Measurements from ENCODE around the gene FILIP1L. TPM values are rescaled to one million over a fixed set of nuclear protein-coding genes. Genes with fewer than 3 reads are reported as not detected.

FILIP1L gene
- total RNA-seq, 1 donor from 2014 or later = 29.2 TPM

GRCh38 chr3:100113723-100114412 lies 433 bp downstream of the FILIP1L start:
- Histone ChIP-seq H3K9me3 (ENCODE audit: control insufficient read depth in 3 of 3, low read length in 3 of 3) (no peaks in the 10 kb centered on the region), H3K9ac (ENCODE audit: low read depth in 1 of 3, low read length in 3 of 3) (peak overlapping the region; percentile 83 to 93 (median 92)), H3K27me3 (ENCODE audit: control insufficient read depth in 3 of 3, insufficient read depth in 3 of 3, low read length in 3 of 3) (no peaks in the 10 kb centered on the region), H3K4me1 (ENCODE audit: control insufficient read depth in 3 of 3, insufficient read depth in 3 of 3, low read length in 3 of 3) (peaks cover 4 to 7% (median 4%) of the 10 kb centered on the region in 3 donors), H3K36me3 (ENCODE audit: control insufficient read depth in 3 of 3, insufficient read depth in 3 of 3, low read length in 3 of 3) (peaks cover 0 to 1% (median 0%) of the 10 kb centered on the region in 3 donors), H3K27ac (ENCODE audit: low read depth, low read length) (peak overlapping the region; percentile 90), H3K4me3 (ENCODE audit: low read length in 3 of 3) (peak overlapping the region; percentile 87 to 93 (median 88))

GRCh38 chr3:100111728-100112127 lies 2.6 kb downstream of the FILIP1L start:
- Histone ChIP-seq H3K27ac (ENCODE audit: low read depth, low read length) (peak overlapping the region; percentile 90), H3K4me3 (ENCODE audit: low read length in 3 of 3) (peak overlapping the region; percentile 87 to 93 (median 88)), H3K27me3 (ENCODE audit: control insufficient read depth in 3 of 3, insufficient read depth in 3 of 3, low read length in 3 of 3) (no peaks in the 10 kb centered on the region), H3K4me1 (ENCODE audit: control insufficient read depth in 3 of 3, insufficient read depth in 3 of 3, low read length in 3 of 3) (peaks cover 8 to 17% (median 14%) of the 10 kb centered on the region in 3 donors), H3K9me3 (ENCODE audit: control insufficient read depth in 3 of 3, low read length in 3 of 3) (no peaks in the 10 kb centered on the region), H3K36me3 (ENCODE audit: control insufficient read depth in 3 of 3, insufficient read depth in 3 of 3, low read length in 3 of 3) (peaks cover 0 to 1% (median 0%) of the 10 kb centered on the region in 3 donors), H3K9ac (ENCODE audit: low read depth in 1 of 3, low read length in 3 of 3) (peak overlapping the region; percentile 83 to 93 (median 92))

- no peaks in the 10 kb centered on the region for H3K9me3 ChIP-seq (ENCODE audit: control insufficient read depth in 3 of 3, low read length in 3 of 3)
- H3K4me3 ChIP-seq (ENCODE audit: low read length in 3 of 3) = peak overlapping the region; percentile 87 to 93 (median 88)
- H3K36me3 ChIP-seq (ENCODE audit: control insufficient read depth in 3 of 3, insufficient read depth in 3 of 3, low read length in 3 of 3) = peaks cover 0 to 1% (median 0%) of the 10 kb centered on the region in 3 donors
- H3K27ac ChIP-seq (ENCODE audit: low read depth, low read length) = peak overlapping the region; percentile 90
- no peaks in the 10 kb centered on the region for H3K27me3 ChIP-seq (ENCODE audit: control insufficient read depth in 3 of 3, insufficient read depth in 3 of 3, low read length in 3 of 3)
- peaks cover 24 to 30% (median 29%) of the 10 kb centered on the region in 3 donors for H3K4me1 ChIP-seq (ENCODE audit: control insufficient read depth in 3 of 3, insufficient read depth in 3 of 3, low read length in 3 of 3)
- H3K9ac ChIP-seq (ENCODE audit: low read depth in 1 of 3, low read length in 3 of 3) = peak overlapping the region; percentile 83 to 93 (median 92)
Measured at GRCh38 chr3:100110162-100110561, 4.1 kb downstream of the FILIP1L start.

GRCh38 chr3:100108464-100109079 lies 5.7 kb downstream of the FILIP1L start:
- Histone ChIP-seq H3K36me3 (ENCODE audit: control insufficient read depth in 3 of 3, insufficient read depth in 3 of 3, low read length in 3 of 3) (peaks cover 0 to 2% (median 1%) of the 10 kb centered on the region in 3 donors), H3K4me3 (ENCODE audit: low read length in 3 of 3) (peak overlapping the region; percentile 71 to 88 (median 87)), H3K9me3 (ENCODE audit: control insufficient read depth in 3 of 3, low read length in 3 of 3) (no peaks in the 10 kb centered on the region), H3K9ac (ENCODE audit: low read depth in 1 of 3, low read length in 3 of 3) (peak overlapping the region; percentile 71 to 92 (median 83)), H3K4me1 (ENCODE audit: control insufficient read depth in 3 of 3, insufficient read depth in 3 of 3, low read length in 3 of 3) (peaks cover 35 to 42% (median 41%) of the 10 kb centered on the region in 3 donors), H3K27ac (ENCODE audit: low read depth, low read length) (peak overlapping the region; percentile 90), H3K27me3 (ENCODE audit: control insufficient read depth in 3 of 3, insufficient read depth in 3 of 3, low read length in 3 of 3) (no peaks in the 10 kb centered on the region)

GRCh38 chr3:100107221-100107814 lies 7.0 kb downstream of the FILIP1L start:
- H3K9ac ChIP-seq (ENCODE audit: low read depth in 1 of 3, low read length in 3 of 3) = peak overlapping the region in 2 of 3 donors; percentile 83 to 92
- H3K9me3 ChIP-seq (ENCODE audit: control insufficient read depth in 3 of 3, low read length in 3 of 3) = no peaks in the 10 kb centered on the region
- peaks cover 46 to 52% (median 51%) of the 10 kb centered on the region in 3 donors for H3K4me1 ChIP-seq (ENCODE audit: control insufficient read depth in 3 of 3, insufficient read depth in 3 of 3, low read length in 3 of 3)
- H3K4me3 ChIP-seq (ENCODE audit: low read length in 3 of 3) = peak overlapping the region; percentile 23 to 42 (median 29)
- H3K27ac ChIP-seq (ENCODE audit: low read depth, low read length) = peak overlapping the region; percentile 90
- H3K27me3 ChIP-seq (ENCODE audit: control insufficient read depth in 3 of 3, insufficient read depth in 3 of 3, low read length in 3 of 3) = no peaks in the 10 kb centered on the region
- peaks cover 0 to 2% (median 0%) of the 10 kb centered on the region in 3 donors for H3K36me3 ChIP-seq (ENCODE audit: control insufficient read depth in 3 of 3, insufficient read depth in 3 of 3, low read length in 3 of 3)

- Histone ChIP-seq H3K36me3 (ENCODE audit: control insufficient read depth in 3 of 3, insufficient read depth in 3 of 3, low read length in 3 of 3) (peaks cover 0 to 2% (median 0%) of the 10 kb centered on the region in 3 donors), H3K4me3 (ENCODE audit: low read length in 3 of 3) (peak overlapping the region; percentile 6 to 42 (median 35)), H3K4me1 (ENCODE audit: control insufficient read depth in 3 of 3, insufficient read depth in 3 of 3, low read length in 3 of 3) (peaks cover 48 to 54% (median 51%) of the 10 kb centered on the region in 3 donors), H3K27me3 (ENCODE audit: control insufficient read depth in 3 of 3, insufficient read depth in 3 of 3, low read length in 3 of 3) (no peaks in the 10 kb centered on the region), H3K27ac (ENCODE audit: low read depth, low read length) (peak overlapping the region; percentile 90), H3K9me3 (ENCODE audit: control insufficient read depth in 3 of 3, low read length in 3 of 3) (no peaks in the 10 kb centered on the region), H3K9ac (ENCODE audit: low read depth in 1 of 3, low read length in 3 of 3) (no peak overlapping the region)
Measured at GRCh38 chr3:100106531-100107141, 7.7 kb downstream of the FILIP1L start.

- Histone ChIP-seq H3K27me3 (ENCODE audit: control insufficient read depth in 3 of 3, insufficient read depth in 3 of 3, low read length in 3 of 3) (no peaks in the 10 kb centered on the region), H3K4me3 (ENCODE audit: low read length in 3 of 3) (peak overlapping the region; percentile 6 to 35 (median 26)), H3K36me3 (ENCODE audit: control insufficient read depth in 3 of 3, insufficient read depth in 3 of 3, low read length in 3 of 3) (peaks cover 0 to 2% (median 0%) of the 10 kb centered on the region in 3 donors), H3K4me1 (ENCODE audit: control insufficient read depth in 3 of 3, insufficient read depth in 3 of 3, low read length in 3 of 3) (peaks cover 52 to 55% (median 53%) of the 10 kb centered on the region in 3 donors), H3K9ac (ENCODE audit: low read depth in 1 of 3, low read length in 3 of 3) (no peak overlapping the region), H3K27ac (ENCODE audit: low read depth, low read length) (peak overlapping the region; percentile 90), H3K9me3 (ENCODE audit: control insufficient read depth in 3 of 3, low read length in 3 of 3) (no peaks in the 10 kb centered on the region)
Measured at GRCh38 chr3:100106094-100106493, 8.2 kb downstream of the FILIP1L start.

GRCh38 chr3:100105501-100105900 lies 8.8 kb downstream of the FILIP1L start:
- Histone ChIP-seq H3K9me3 (ENCODE audit: control insufficient read depth in 3 of 3, low read length in 3 of 3) (no peaks in the 10 kb centered on the region), H3K4me1 (ENCODE audit: control insufficient read depth in 3 of 3, insufficient read depth in 3 of 3, low read length in 3 of 3) (peaks cover 56 to 61% (median 58%) of the 10 kb centered on the region in 3 donors), H3K36me3 (ENCODE audit: control insufficient read depth in 3 of 3, insufficient read depth in 3 of 3, low read length in 3 of 3) (peaks cover 0 to 2% (median 0%) of the 10 kb centered on the region in 3 donors), H3K9ac (ENCODE audit: low read depth in 1 of 3, low read length in 3 of 3) (peak overlapping the region in 1 of 3 donors; percentile 17), H3K4me3 (ENCODE audit: low read length in 3 of 3) (peak overlapping the region in 1 of 3 donors; percentile 6), H3K27ac (ENCODE audit: low read depth, low read length) (peak overlapping the region; percentile 90), H3K27me3 (ENCODE audit: control insufficient read depth in 3 of 3, insufficient read depth in 3 of 3, low read length in 3 of 3) (no peaks in the 10 kb centered on the region)

GRCh38 chr3:100104817-100105413 lies 9.4 kb downstream of the FILIP1L start:
- H3K9me3 ChIP-seq (ENCODE audit: control insufficient read depth in 3 of 3, low read length in 3 of 3) = no peaks in the 10 kb centered on the region
- H3K36me3 ChIP-seq (ENCODE audit: control insufficient read depth in 3 of 3, insufficient read depth in 3 of 3, low read length in 3 of 3) = peaks cover 0 to 2% (median 0%) of the 10 kb centered on the region in 3 donors
- H3K27ac ChIP-seq (ENCODE audit: low read depth, low read length) = peak overlapping the region; percentile 90
- H3K4me1 ChIP-seq (ENCODE audit: control insufficient read depth in 3 of 3, insufficient read depth in 3 of 3, low read length in 3 of 3) = peaks cover 56 to 64% (median 63%) of the 10 kb centered on the region in 3 donors
- peak overlapping the region in 1 of 3 donors; percentile 17 for H3K9ac ChIP-seq (ENCODE audit: low read depth in 1 of 3, low read length in 3 of 3)
- peak overlapping the region in 1 of 3 donors; percentile 32 for H3K4me3 ChIP-seq (ENCODE audit: low read length in 3 of 3)
- no peaks in the 10 kb centered on the region for H3K27me3 ChIP-seq (ENCODE audit: control insufficient read depth in 3 of 3, insufficient read depth in 3 of 3, low read length in 3 of 3)

All from skeletal muscle tissue (tissue), 4 donors.